ENCODE measurements around the gene NME7.

GRCh38 chr1:169260478-169261151 lies 107.0 kb downstream of the NME7 start:
- TF ChIP-seq ZNF146 (tag by site-specific recombination; IDR thresholded peaks at IDR 0.05), result no peak
- TF ChIP-seq ZNF274 (IDR thresholded peaks at IDR 0.05; ENCODE audit: low read length), result no peak
- TF ChIP-seq ZNF274 (tag by site-specific recombination; IDR thresholded peaks at IDR 0.05; ENCODE audit: borderline replicate concordance), result no peak
- TF ChIP-seq SETDB1 (IDR thresholded peaks at IDR 0.05; ENCODE audit: insufficient read length, low read length), result no peak
- TF ChIP-seq CTCF (tag by site-specific recombination; IDR thresholded peaks at IDR 0.05), result no peak
- no peak for TF ChIP-seq ATF2 (tag by site-specific recombination; IDR thresholded peaks at IDR 0.05; ENCODE audit: low read depth)
- TF ChIP-seq KLF9 (tag by site-specific recombination; IDR thresholded peaks at IDR 0.05; ENCODE audit: low read depth), result no peak
- TF ChIP-seq TRIM28 (IDR thresholded peaks at IDR 0.05; ENCODE audit: borderline replicate concordance, low read length), result no peak
- TF ChIP-seq ZNF747 (tag by site-specific recombination; IDR thresholded peaks at IDR 0.05), result no peak
- TF ChIP-seq REPIN1 (tag by site-specific recombination; IDR thresholded peaks at IDR 0.05; ENCODE audit: low read depth), result no peak
- TF ChIP-seq GLIS1 (tag by site-specific recombination; IDR thresholded peaks at IDR 0.05), result no peak
- TF ChIP-seq ZNF362 (tag by site-specific recombination; IDR thresholded peaks at IDR 0.05), result no peak
- TF ChIP-seq ZNF302 (tag by site-specific recombination; IDR thresholded peaks at IDR 0.05; ENCODE audit: low read depth), result no peak
- TF ChIP-seq ZNF792 (tag by site-specific recombination; IDR thresholded peaks at IDR 0.05), result no peak
- no peak for TF ChIP-seq ZEB2 (tag by site-specific recombination; IDR thresholded peaks at IDR 0.05)

All from HEK293 (cell line).